ENCODE results near the gene PRKCA.

GRCh38 chr17:66542967-66543520 is 240.6 kb downstream of the PRKCA start:
- TF ChIP-seq CTCF (conservative IDR thresholded peaks at IDR 0.05; ENCODE audit: low read length) (no peak), EZH2phosphoT487 (IDR thresholded peaks at IDR 0.05; ENCODE audit: borderline replicate concordance) (no peak)
